NCI-H82 (cell line): ENCODE results near the gene ADGRL3.

Experiments used
- DNase-seq: peaks from one replicate; lab custom pipeline; 2025; lab: John Stamatoyannopoulos, UW

ADGRL3 gene

GRCh38 chr4:62117886-62118285 lies 917.8 kb downstream of the ADGRL3 start:
- no peak for DNase-seq

- DNase-seq: no peak
These were observed 918.4 kb downstream of the ADGRL3 start for GRCh38 chr4:62118558-62118957.

DNA sequence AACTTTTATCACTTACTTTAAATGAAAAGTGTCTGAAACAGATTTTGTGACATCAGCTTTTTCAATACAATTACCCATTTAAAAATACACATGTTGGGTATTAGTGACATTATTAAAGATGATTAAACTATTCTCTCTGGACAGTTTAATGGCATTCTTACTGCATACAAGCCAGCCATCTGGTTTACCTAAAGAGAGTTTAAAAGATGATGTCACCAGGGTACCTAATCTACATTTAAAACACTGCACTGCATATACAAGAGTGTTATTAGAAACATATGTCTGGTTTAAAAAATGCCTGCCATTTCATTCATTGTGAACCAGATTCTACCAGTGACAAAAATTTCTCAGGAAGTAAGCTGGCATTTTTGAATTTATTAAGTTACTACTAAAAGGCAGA lies 919.1 kb downstream of the ADGRL3 start:
- peak; percentile 26 for DNase-seq

GRCh38 chr4:62126064-62126732 lies 926.1 kb downstream of the ADGRL3 start:
- no peak for DNase-seq
